Neural progenitor cell (in vitro differentiated cells): ENCODE measurements around the gene WAC. TPM values are rescaled to one million over a fixed set of nuclear protein-coding genes. Genes with fewer than 3 reads are reported as not detected.

Source experiments
- DNase-seq: peaks from one replicate; pipeline ENCODE4 v3.0.0-alpha.2; 2016; ENCODE audit warnings: low spot score
- H2AFZ ChIP-seq: fragments of 200-600 bp; sonication (generic); replicated peaks from 2 replicates; pipeline ENCODE4 v1.6.1; 2016; ENCODE audit warnings: antibody characterized with exemption
- H3F3A ChIP-seq: fragments of 200-600 bp; sonication (generic); 2 replicates; pipeline ENCODE4 v1.6.1; 2016; ENCODE audit warnings: antibody characterized with exemption, low read depth
- H3K27ac ChIP-seq: fragments of 200-600 bp; sonication (generic); 2 replicates; pipeline ENCODE4 v1.5.1; 2016; ENCODE audit warnings: mild to moderate bottlenecking
- H3K27me3 ChIP-seq: fragments of 200-600 bp; sonication (generic); 2 replicates; pipeline ENCODE4 v1.6.1; 2016; ENCODE audit warnings: mild to moderate bottlenecking, moderate library complexity
- H3K36me3 ChIP-seq: fragments of 200-600 bp; sonication (generic); 2 replicates; pipeline ENCODE4 v1.5.1; 2016
- H3K4me1 ChIP-seq: fragments of 200-600 bp; sonication (generic); 2 replicates; pipeline ENCODE4 v1.6.1; 2016; ENCODE audit warnings: mixed run types
- H3K4me2 ChIP-seq: fragments of 200-600 bp; sonication (generic); 2 replicates; pipeline ENCODE4 v1.6.1; 2016
- H3K4me3 ChIP-seq: fragments of 200-600 bp; sonication (generic); 2 replicates; pipeline ENCODE4 v1.5.1; 2016
- H3K79me2 ChIP-seq: fragments of 200-600 bp; sonication (generic); 2 replicates; pipeline ENCODE4 v1.6.1; 2016; ENCODE audit warnings: low read depth
- H3K9ac ChIP-seq: fragments of 200-600 bp; sonication (generic); 2 replicates; pipeline ENCODE4 v1.6.1; 2016
- H3K9me3 ChIP-seq: fragments of 200-600 bp; sonication (generic); 2 replicates; pipeline ENCODE4 v1.5.1; 2016; ENCODE audit warnings: low read depth
- H4K20me1 ChIP-seq: fragments of 200-600 bp; sonication (generic); 2 replicates; pipeline ENCODE4 v1.6.1; 2016; ENCODE audit warnings: low read depth
- H3K27ac Mint-ChIP-seq: 3 replicates; pipeline ENCODE4 v1.8.0; 2021; ENCODE audit warnings: mixed read lengths
- H3K27me3 Mint-ChIP-seq: 2 replicates; pipeline ENCODE4 v1.8.0; 2022; ENCODE audit warnings: low read depth, mild to moderate bottlenecking, inconsistent platforms, moderate library complexity, mixed read lengths; ENCODE audit not compliant: insufficient read depth
- H3K36me3 Mint-ChIP-seq: 3 replicates; pipeline ENCODE4 v1.8.0; 2021; ENCODE audit warnings: mixed read lengths
- H3K4me1 Mint-ChIP-seq: 3 replicates; pipeline ENCODE4 v1.8.0; 2021; ENCODE audit warnings: mixed read lengths
- H3K4me3 Mint-ChIP-seq: 3 replicates; pipeline ENCODE4 v1.8.0; 2021; ENCODE audit warnings: mild to moderate bottlenecking, moderate library complexity, mixed read lengths
- H3K9me3 Mint-ChIP-seq: 3 replicates; pipeline ENCODE4 v1.8.0; 2020; ENCODE audit warnings: mixed read lengths
- CTCF ChIP-seq: fragments of 200-600 bp; sonication (generic); IDR thresholded peaks from 2 replicates; pipeline ENCODE4 v1.5.1; 2017; ENCODE audit warnings: antibody characterized with exemption, mild to moderate bottlenecking
- EZH2 ChIP-seq: fragments of 200-600 bp; sonication (generic); IDR thresholded peaks from 2 replicates; pipeline ENCODE4 v1.6.1; 2017; ENCODE audit warnings: antibody characterized with exemption, mild to moderate bottlenecking, moderate library complexity
- EZH2phosphoT487 ChIP-seq: fragments of 200-600 bp; sonication (generic); IDR thresholded peaks from 2 replicates; pipeline ENCODE4 v1.6.1; 2017; ENCODE audit warnings: antibody characterized with exemption
- total RNA-seq: library from RNA; depleted of rRNA; stranded (reverse); fragments of >200 nt; gene quantifications from 2 replicates; pipeline ENCODE4 v1.2.3, GENCODE V29; 2015; ENCODE audit warnings: low replicate concordance

The WAC gene
- total RNA-seq, 1 donor from 2014 or later, result 174 TPM

- DNase-seq, result no peak
- no peaks in the 10 kb centered on the region for H3K9me3 ChIP-seq
- H3K4me3 ChIP-seq, result no peak overlapping the region
- H3K79me2 ChIP-seq, result peaks cover 100% of the 10 kb centered on the region
- Mint-ChIP-seq H3K4me1 (no peaks in the 10 kb centered on the region), H3K36me3 (peaks cover 47% of the 10 kb centered on the region), H3K27ac (no peak overlapping the region), H3K4me3 (no peak overlapping the region), H3K27me3 (peaks cover 2% of the 10 kb centered on the region), H3K9me3 (no peaks in the 10 kb centered on the region)
- H3K4me2 ChIP-seq, result no peak overlapping the region
- no peaks in the 10 kb centered on the region for H3K4me1 ChIP-seq
- H3K27ac ChIP-seq, result no peak overlapping the region
- H4K20me1 ChIP-seq, result peaks cover 63% of the 10 kb centered on the region
- H3K27me3 ChIP-seq, result no peaks in the 10 kb centered on the region
- H3F3A ChIP-seq, result peaks cover 14% of the 10 kb centered on the region
- peaks cover 36% of the 10 kb centered on the region for H3K36me3 ChIP-seq
- no peak overlapping the region for H3K9ac ChIP-seq
- TF ChIP-seq EZH2, result no peak
- TF ChIP-seq EZH2phosphoT487, result no peak
- TF ChIP-seq CTCF, result no peak
- H2AFZ ChIP-seq, result no peak overlapping the region
These were observed 60.0 kb downstream of the WAC start for GRCh38 chr10:28592953-28593352.

- Mint-ChIP-seq H3K4me3 (no peak overlapping the region), H3K27me3 (peaks cover 2% of the 10 kb centered on the region), H3K9me3 (no peaks in the 10 kb centered on the region), H3K36me3 (peaks cover 51% of the 10 kb centered on the region), H3K4me1 (no peaks in the 10 kb centered on the region), H3K27ac (no peak overlapping the region)
- Histone ChIP-seq H3K27ac (no peak overlapping the region), H4K20me1 (peaks cover 65% of the 10 kb centered on the region), H3K4me3 (no peak overlapping the region), H3F3A (peaks cover 12% of the 10 kb centered on the region), H3K36me3 (peaks cover 36% of the 10 kb centered on the region), H2AFZ (no peak overlapping the region), H3K79me2 (peaks cover 100% of the 10 kb centered on the region), H3K9ac (no peak overlapping the region), H3K4me1 (no peaks in the 10 kb centered on the region), H3K9me3 (no peaks in the 10 kb centered on the region), H3K4me2 (no peak overlapping the region), H3K27me3 (no peaks in the 10 kb centered on the region)
- TF ChIP-seq CTCF (no peak), EZH2phosphoT487 (no peak), EZH2 (no peak)
- peak; percentile 6 for DNase-seq
These were observed 60.9 kb downstream of the WAC start for GRCh38 chr10:28593811-28594210.

GRCh38 chr10:28594406-28594805, 61.5 kb downstream of the WAC start:
- peaks cover 68% of the 10 kb centered on the region for H4K20me1 ChIP-seq
- no peaks in the 10 kb centered on the region for H3K9me3 Mint-ChIP-seq
- H3K36me3 ChIP-seq, result peaks cover 34% of the 10 kb centered on the region
- TF ChIP-seq EZH2phosphoT487, result no peak
- no peak for TF ChIP-seq EZH2
- no peak for TF ChIP-seq CTCF
- H3K4me3 Mint-ChIP-seq, result no peak overlapping the region
- no peak overlapping the region for H3K4me2 ChIP-seq
- no peaks in the 10 kb centered on the region for H3K4me1 ChIP-seq
- no peak overlapping the region for H2AFZ ChIP-seq
- no peak overlapping the region for H3K27ac ChIP-seq
- peaks cover 2% of the 10 kb centered on the region for H3K27me3 Mint-ChIP-seq
- H3K9me3 ChIP-seq, result no peaks in the 10 kb centered on the region
- peaks cover 100% of the 10 kb centered on the region for H3K79me2 ChIP-seq
- no peaks in the 10 kb centered on the region for H3K4me1 Mint-ChIP-seq
- H3K9ac ChIP-seq, result no peak overlapping the region
- no peaks in the 10 kb centered on the region for H3K27me3 ChIP-seq
- H3K4me3 ChIP-seq, result no peak overlapping the region
- peaks cover 12% of the 10 kb centered on the region for H3F3A ChIP-seq
- peaks cover 51% of the 10 kb centered on the region for H3K36me3 Mint-ChIP-seq
- no peak overlapping the region for H3K27ac Mint-ChIP-seq
- DNase-seq, result no peak
